ENCODE results near the gene APBA2.

Gene APBA2

DNA sequence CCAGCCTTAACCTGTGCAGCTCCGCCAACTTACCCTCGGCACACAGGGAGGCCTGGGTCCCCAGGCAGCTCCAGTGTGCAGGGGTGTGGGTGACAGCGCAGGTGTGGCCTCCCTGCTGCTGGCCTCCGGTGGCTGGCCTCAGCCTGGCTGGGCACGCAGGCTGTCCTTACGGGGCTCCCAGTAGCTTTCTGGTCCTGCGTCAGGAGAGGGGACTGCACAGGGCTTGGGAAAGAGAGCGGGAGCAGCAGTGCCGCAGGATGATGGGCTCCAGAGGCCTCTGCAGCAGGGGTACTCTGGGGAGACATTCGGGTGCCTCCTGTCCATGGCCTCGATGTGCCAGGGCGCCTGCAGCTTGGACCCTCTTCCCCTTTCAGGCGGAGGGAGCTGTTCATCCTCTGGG, 9.4 kb downstream of the APBA2 start:
- DNase-seq (ENCODE audit: low read depth in 1 of 2, low spot score in 1 of 2) = no peak

DNA sequence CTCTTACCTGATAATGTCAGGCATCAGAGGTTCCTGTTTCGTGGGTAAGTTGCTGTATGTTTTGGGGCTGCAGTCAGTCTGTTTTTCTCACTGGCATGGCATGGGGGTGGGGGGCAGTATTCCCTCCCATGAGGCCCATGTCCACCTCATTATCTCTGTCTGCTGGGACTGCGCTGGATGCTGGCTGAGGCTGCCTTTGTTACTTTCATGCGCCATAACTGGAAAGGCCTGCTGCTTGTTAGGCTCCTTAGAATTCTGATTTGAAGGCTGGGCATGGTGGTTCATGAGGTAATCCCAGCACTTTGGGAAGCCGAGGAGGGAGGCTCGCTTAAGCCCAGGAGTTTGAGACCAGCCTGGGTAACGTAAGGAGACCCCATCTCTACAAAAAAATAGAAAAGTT, 9.8 kb downstream of the APBA2 start:
- DNase-seq (ENCODE audit: low read depth in 1 of 2, low spot score in 1 of 2) = no peak

DNA sequence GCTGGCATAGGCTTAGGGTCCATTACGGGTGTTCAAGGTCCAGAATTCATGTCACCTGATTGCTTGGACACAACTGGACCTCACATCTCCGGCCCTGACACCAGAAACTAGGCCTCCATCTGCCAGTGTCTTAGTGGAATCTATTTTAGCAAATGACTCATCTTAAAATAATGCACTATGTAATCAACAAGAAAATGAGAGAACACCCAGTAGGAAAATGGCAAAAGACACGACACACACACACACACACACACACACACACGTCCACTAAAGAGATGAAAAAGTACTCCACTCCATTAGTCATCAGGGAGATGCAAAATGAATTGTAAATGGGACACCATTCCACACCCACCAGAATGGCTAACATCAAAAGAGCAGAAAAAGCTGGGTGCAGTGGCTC, 11.2 kb downstream of the APBA2 start:
- DNase-seq (ENCODE audit: low read depth in 1 of 2, low spot score in 1 of 2) = no peak

DNA sequence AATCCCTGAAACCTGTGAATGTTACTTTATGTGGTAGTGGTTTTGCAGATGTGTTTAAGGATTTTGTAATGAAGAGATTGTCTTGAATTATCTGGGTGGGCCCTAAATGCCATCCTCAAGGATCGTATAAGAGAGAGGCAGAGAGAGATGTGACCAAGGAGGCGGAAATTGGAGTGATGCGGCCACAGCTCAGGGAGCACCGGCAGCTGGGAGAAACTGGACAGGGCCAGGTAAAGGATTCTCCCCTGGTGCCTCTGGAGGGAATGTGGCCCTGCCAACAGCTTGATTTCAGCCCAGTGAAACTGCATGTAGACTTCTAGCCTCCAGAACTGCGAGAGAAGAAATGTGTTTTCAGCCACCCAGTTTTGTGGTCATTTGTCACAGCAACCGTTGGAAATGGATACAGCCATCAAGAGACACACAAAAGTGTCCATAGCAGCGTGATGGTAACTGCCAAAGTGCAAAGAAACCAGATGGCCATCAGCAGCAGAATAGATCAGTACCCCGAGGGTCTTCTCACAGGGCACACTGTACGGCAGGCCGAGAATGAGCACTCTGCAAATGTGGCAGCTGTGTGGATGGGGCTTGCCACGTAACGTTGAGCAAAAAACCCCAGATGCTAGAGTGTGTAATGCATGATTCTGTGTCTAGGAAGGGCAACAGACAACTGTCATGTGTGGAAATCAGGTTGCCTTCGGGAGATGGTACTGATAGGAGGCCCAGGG, 12.2 kb downstream of the APBA2 start:
- DNase-seq (ENCODE audit: low read depth in 1 of 2, low spot score in 1 of 2) = no peak

DNA sequence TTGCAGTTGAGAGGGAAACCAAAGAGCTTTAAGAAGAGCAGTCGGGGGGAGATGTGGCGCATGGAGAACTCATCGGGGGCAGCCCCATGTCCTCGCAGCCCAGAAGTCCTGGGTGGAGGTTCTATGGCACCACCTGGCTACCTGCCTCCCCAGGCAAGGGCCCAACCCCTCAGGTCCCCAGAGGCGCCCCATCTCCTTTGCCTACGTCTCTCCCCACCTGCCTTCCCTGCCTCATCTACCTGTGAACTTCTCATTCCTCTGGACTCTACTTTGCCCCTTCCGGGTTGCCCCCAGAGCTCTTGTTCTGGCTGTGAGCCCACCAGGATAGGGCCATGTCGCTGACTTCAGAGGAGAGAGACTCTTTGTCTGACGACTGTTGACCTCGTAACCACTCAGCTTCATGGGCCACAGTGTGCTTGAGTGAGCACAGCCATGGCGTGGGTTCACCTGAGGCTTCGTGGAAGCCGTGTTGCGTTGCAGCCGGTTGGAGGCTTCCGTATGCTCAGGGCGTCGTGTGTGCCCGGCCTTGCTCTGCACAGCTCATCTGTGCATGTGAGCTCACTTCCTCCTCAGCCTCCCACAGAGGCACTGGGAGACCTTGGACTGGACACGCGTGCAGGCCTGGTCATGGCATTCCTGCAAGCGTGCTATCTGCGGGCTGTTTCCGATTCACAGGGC, 13.4 kb downstream of the APBA2 start:
- DNase-seq (ENCODE audit: low read depth in 1 of 2, low spot score in 1 of 2) = no peak

DNA sequence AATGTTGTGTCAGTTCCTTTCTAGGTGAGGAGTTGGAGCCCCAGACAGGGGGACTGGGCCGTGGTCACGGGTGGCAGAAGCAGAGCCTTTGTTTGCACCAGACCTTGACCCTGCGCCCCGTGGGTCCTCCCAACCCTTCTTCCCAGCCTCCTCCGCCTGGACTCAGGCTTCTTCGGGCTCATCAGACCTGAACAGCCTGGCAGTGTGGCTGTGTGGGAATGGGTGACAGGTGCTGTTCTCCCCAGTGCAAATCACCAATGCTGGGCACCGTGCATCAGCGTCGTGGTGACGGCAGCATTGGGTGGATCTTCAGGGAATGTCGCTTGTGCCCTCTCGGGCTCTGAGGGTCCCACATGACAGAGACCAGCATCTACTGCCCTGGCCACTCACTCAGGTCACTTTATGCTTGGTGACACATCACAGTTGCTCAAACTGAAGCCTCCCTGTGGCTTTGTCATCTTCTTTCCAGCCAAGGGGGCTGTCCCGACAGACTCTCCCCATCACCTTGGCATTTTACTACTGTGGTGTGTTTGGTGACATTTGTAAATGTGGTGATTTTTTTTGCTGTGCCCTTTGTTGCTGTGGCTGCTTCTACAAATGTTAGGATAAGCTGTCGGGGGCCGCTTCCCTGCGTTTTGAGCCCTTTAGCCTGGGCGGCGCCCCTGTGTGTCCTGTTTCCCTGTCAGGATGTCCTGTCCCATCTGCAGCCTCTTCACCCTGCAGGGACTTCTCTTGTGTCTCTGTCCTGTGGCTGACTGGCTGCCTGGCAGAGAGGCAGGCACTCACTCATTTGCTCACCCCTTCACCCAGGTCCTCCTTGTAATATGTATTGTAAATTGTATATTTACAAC, 14.5 kb downstream of the APBA2 start:
- DNase-seq (ENCODE audit: low read depth in 1 of 2, low spot score in 1 of 2) = no peak

DNA sequence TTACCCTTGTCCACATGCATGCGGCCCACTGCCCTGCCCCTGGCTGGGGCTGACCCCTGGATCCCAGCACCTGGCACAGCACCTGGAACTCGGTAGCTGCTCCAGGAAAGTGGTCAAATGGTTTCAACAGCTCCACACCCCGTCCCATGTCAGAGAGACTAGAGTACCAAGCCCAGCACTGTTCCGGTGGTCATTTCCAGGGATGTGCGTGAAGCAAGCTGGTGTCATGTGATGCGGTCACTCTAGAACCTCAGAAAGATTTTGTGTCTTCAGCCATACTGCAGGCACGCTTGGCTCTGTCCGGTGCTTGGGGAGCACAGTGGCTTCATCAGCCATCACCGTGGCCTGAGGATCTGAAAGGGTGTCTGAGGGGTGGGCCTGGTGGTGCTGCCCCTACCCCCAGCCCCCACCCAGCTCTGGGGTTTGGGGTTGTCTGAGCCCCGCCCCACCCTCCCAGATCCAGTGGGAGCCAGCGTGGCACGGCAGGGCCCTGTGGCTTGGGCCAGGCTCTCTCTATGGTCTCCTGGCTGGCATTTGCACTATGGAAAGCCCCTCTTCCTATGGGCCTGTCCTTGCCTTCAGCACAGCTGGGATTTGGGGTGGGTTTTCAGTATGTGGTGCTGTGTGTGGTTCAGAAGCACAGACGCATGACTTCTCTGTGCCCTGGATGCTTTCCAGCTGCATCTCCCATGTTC, 15.3 kb downstream of the APBA2 start:
- DNase-seq (ENCODE audit: low read depth in 1 of 2, low spot score in 1 of 2) = no peak

DNA sequence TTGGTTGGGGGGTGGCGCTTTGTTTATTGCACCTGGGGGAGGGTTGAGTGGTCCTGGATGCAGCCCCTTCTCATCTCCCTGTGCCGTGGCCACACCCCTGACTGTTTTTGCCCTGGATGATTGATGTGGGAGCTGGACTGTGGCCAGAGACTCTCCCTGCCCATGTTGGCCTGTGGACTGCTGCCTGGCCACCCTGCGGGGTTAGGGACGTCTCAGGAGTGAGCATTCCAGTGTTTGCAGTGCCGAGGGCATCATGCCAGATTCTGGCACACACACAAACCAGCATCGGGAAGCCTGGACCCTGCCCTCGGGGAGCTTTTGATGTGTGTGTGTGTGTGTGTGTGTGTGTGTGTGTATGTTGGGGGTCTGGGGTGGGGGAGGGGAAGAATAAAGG, 15.8 kb downstream of the APBA2 start:
- DNase-seq (ENCODE audit: low read depth in 1 of 2, low spot score in 1 of 2) = no peak

DNA sequence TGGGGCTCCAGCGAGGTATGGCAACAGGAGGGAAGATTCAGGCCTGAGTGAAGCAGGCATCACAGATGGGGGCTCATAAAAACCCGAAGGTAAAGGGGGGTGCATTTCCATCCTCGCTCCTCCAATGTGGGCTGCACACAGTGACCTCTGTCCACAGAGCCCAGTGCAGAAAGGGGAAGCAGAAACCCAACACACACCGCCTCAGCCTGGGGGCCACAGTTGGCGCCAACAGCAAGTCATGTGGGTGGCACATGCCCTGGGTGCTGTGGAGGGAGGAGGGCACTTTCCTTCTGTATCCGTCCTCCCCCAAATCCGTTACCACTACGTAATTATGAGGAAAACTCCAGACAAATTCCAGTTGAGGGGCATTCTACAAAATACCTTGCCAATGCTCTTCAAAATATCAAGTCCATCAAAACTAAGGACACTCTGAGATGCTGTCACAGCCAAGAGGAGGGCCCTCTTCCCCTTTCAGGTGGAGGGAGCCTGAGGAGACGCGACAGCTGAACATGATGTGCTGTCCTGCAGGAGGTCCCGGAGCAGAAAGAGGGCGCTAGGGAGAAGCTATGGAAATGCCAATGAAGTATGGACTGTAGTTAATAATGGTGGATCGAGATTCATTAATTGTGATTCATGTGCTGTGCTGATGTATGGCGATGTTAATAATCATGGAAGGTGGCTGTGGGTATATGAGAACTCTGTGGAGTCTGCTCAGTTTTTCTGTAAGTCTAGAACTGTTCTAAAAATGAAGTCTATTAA, 16.4 kb downstream of the APBA2 start:
- no peak for DNase-seq (ENCODE audit: low read depth in 1 of 2, low spot score in 1 of 2)

DNA sequence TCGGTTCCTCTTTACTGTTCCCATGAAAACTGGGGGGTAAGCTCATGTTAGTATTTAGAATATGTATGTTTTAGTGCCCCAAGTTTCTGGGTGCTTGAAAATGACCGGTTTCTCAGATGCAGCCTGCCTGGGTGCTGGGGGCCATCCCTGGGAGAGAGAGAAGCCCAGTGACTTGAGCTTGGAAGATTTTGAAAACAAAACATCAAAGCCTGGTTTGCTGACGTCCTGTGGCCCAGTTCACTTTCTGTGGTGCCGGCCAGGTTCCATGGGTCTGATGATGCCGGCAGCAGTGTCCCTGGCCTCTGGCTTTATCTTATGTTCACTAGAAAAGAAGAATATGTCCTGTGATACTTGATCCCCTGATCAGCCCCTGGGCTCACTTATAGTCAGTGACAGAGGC, 17.1 kb downstream of the APBA2 start:
- no peak for DNase-seq (ENCODE audit: low read depth in 1 of 2, low spot score in 1 of 2)

DNA sequence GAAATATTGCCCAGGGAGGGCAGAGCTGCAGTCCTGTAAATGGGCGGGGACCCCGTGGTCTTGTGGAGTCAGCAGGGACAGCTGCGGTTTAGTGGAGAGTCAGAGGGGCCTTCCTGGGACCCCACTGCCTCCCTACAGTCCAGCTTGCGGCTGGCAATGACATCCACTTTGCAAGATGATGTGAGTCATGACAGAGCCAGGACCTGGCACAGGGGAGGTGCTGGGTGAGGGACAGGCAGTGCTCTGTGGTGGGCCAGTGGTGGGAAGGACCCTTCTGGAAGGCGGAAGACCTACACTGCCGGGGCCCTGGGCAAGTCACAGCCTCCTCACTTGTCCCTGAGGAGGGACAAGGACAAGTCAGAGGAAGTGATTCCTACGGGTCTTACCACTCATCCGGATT, 17.8 kb downstream of the APBA2 start:
- DNase-seq (ENCODE audit: low read depth in 1 of 2, low spot score in 1 of 2) = no peak

DNA sequence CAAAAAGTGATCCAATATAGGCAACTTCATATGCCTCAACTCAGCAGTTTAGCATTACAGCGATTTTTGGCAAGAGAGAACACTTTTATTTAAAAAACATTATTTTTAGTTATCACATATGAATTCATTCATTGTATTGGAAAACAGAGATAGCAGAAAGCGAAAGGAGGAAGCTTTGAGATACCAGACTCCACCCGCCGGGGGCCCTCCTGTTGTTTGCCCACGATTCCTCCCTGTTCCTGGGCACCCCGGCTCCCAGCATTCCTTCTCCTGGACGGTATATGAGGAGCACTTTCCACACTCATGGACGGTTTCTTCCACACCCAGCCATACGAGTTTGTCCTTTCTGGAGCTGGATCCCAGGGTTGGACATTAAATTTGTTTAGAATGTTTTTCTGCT, 18.2 kb downstream of the APBA2 start:
- DNase-seq (ENCODE audit: low read depth in 1 of 2, low spot score in 1 of 2) = no peak

DNA sequence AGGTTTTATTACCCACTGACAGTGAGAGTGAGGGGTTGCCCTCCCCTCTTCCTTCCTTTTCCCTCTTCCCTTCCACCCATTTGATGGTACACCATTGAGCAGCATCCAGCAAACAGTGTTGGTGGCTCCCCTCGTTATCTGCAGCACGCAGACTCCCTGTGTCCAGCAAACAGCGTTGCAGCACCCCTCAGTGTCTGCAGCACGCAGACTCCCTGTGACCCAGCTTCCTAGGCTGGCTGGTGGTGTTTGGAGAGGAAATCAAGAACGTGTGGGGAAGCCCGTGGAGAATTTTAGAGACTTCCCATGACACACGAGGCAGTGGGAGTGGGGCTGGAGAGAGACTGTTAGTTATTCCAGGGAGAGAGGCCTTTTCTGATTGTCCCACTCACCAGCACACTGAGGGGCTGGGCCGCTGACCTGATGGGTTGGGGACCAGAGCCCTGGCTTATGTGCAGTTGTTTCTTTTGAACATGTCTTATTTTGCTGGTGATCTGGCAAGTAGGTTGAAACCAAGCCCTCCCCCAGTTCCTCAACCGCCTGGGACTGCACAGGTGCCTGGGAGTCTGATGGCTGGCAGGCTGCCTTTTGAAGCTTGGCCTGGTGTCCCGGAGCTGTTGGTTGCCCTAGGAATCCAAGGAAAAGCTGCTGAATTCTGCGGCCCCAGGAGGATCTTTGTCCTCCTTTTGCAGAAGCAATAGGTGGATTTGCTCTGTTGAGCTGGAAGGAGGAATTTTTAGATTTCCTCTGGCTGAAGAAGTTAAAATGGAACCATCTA, 19.0 kb downstream of the APBA2 start:
- DNase-seq (ENCODE audit: low read depth in 1 of 2, low spot score in 1 of 2) = no peak

DNA sequence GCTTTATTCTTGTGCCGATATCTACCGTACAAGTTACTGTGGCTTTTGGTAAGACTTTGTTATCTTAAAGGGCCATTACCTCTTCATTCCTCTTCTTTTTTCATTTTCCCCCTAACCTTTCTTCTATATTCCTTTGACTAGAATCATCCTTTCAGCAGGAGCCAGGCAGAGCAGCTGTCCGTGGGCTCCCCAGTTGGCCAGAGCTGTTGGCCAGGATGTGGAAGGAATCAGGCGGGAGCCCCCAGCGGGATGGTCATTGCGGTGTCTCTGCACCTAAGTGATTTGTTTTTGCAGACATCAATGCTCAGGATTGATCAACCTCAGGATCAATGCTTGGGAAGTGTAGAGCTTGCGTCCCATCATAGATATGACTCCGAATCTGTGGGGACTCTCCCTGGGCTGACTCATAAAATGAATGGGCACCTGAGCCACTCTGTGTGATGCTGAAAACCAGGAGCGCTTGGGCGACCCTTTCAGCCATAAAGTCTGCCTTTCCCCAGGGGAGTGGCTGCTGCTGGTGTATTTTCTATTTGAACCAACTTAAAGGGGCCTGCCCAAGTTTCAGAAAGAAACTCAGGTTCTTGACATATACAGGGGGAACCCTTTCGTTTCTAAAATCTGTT, 21.7 kb downstream of the APBA2 start:
- DNase-seq (ENCODE audit: low read depth in 1 of 2, low spot score in 1 of 2) = no peak

DNA sequence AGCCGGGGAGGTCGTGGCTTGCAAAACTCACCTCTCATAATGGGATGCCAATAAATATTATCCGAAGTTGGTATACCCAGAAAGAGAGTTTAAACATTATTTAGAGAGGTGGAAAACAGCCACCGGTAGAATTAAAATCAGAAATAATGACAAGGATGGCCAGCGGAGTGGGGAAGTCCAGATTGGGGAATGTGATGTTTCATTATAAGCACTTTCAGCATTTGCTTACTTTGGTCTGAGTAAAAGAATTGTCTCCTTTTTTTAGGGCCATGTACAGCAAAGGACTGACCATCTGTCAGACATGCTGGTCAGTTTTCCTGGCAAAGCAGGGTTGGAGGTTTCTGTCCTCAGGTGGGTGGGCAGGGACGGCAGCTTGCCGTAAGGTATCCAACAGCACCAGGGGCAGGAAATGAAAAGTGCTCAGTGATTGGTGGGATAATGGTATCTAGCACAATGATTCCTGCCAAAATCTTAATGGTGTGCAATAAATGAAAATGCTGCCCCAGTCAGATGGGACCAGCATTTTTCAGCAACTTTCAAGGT, 24.3 kb downstream of the APBA2 start:
- DNase-seq (ENCODE audit: low read depth in 1 of 2, low spot score in 1 of 2) = no peak

DNA sequence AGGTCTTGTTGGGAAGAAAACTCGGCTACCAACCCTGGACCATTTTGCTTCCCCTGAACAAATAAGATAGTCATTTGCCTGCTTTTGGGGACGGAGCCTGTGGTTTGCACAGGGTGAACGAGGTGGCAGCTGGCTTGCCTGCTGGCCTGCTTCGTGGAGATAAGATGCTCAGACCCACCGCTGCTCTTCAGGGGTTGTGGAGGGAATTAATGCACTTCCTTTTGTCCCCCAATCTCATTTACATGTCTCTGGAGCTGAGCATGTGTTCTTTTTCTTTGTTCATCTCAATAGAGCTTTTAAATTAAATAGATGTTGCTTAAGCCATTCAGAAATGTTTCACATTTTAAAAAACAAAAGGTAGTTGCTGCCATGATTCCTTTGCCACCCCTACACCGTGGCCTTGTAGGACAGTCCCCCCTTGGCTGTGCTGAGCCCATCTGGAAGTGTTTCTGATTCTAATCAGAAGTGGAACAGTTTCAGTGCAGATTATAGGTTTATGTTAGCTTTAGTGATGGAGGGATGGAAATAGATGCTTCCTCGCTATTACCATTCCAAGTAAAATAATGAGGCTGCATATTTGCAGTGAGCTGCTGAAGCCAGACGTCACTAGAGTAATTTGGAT, 25.6 kb downstream of the APBA2 start:
- no peak for DNase-seq (ENCODE audit: low read depth in 1 of 2, low spot score in 1 of 2)

DNA sequence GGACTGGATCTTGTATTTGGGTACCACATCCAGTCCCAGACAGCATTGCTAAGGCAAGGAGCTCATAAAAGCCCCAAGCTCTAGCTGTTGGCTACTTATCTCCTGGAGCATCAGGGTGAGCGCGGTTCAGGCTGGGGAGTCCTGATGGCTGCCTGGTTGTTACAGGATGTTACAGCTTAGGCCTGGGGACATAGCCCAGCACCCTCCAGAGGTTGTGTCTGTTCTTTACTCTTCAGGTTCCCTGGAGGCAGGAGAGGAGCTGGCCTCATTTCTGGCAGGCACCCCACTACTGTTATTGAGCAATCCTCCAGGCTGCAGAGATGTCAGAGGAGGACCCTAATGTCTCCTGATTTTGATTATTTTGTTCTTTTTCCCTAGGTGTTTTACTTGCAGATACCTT, 26.6 kb downstream of the APBA2 start:
- DNase-seq (ENCODE audit: low read depth in 1 of 2, low spot score in 1 of 2) = no peak

DNA sequence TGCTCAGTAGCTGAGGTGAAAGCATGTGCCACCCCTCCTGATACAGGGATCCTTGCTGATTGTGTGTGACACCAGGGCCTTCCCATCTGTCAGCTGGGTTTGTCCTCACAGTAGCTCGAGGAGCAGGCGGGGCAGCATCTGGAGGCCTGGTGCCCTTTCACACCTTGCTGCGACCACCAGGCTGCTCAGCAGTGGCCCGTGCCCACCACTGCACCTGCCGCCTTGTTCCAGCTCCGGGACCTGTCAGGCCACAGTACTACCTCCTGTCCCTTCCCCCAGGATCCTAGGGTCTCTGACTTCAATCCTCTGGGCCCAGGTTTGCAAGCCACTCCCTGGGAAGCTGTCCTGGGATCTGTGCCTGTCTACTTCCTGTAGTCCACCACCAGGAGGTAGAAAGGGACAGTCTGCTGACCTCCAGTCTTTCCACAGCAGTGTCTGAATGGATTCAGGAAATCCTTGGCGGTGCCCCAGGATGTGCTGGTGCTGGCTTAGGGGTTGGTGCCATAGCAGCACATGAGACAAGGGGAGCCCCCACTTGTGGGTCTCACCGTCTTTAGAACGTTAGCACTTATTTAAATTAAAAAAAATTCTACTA, 27.5 kb downstream of the APBA2 start:
- DNase-seq (ENCODE audit: low read depth in 1 of 2, low spot score in 1 of 2) = no peak

DNA sequence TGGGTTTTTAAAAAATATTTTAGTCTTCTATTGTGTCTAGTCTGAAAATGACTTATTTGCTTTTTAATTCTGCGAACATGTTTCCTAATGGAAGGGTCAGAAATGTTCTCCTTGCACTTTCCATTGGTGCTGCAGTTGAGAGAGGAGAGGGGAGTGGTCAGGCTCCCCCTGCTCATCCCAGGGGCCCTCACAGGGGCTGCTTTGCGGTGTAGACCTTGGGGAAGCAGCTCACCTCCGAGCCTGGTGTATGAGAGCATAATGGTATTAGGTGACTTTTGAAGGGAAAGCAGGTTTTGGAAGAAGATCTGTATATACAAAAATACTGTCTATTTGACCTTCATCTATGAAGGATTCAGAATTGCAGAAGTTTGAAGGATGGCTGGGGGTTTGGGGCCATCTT, 28.3 kb downstream of the APBA2 start:
- DNase-seq (ENCODE audit: low read depth in 1 of 2, low spot score in 1 of 2) = no peak
